Stimulated activated CD4-positive, alpha-beta T cell treated with anti-CD3 and anti-CD28 coated beads, Interleukin-12 subunit alpha, Interleukin-12 subunit beta, amount 100 ng/mL, for 48 hours (primary cell): ENCODE results near the gene PATL1.
"Not testable (repeated sequence)": the region's sequence is repeated elsewhere in the genome, so short reads cannot be mapped to it uniquely, and the experiment has no call there.

Source experiments
- DNase-seq, 3 donors: peaks; one replicate each; pipeline ENCODE4 v3.0.0-alpha.2; 2020; ENCODE audit warnings: low read depth in 2 of 3, low spot score in 1 of 3

Gene PATL1, protein sequence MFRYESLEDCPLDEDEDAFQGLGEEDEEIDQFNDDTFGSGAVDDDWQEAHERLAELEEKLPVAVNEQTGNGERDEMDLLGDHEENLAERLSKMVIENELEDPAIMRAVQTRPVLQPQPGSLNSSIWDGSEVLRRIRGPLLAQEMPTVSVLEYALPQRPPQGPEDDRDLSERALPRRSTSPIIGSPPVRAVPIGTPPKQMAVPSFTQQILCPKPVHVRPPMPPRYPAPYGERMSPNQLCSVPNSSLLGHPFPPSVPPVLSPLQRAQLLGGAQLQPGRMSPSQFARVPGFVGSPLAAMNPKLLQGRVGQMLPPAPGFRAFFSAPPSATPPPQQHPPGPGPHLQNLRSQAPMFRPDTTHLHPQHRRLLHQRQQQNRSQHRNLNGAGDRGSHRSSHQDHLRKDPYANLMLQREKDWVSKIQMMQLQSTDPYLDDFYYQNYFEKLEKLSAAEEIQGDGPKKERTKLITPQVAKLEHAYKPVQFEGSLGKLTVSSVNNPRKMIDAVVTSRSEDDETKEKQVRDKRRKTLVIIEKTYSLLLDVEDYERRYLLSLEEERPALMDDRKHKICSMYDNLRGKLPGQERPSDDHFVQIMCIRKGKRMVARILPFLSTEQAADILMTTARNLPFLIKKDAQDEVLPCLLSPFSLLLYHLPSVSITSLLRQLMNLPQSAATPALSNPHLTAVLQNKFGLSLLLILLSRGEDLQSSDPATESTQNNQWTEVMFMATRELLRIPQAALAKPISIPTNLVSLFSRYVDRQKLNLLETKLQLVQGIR

DNA sequence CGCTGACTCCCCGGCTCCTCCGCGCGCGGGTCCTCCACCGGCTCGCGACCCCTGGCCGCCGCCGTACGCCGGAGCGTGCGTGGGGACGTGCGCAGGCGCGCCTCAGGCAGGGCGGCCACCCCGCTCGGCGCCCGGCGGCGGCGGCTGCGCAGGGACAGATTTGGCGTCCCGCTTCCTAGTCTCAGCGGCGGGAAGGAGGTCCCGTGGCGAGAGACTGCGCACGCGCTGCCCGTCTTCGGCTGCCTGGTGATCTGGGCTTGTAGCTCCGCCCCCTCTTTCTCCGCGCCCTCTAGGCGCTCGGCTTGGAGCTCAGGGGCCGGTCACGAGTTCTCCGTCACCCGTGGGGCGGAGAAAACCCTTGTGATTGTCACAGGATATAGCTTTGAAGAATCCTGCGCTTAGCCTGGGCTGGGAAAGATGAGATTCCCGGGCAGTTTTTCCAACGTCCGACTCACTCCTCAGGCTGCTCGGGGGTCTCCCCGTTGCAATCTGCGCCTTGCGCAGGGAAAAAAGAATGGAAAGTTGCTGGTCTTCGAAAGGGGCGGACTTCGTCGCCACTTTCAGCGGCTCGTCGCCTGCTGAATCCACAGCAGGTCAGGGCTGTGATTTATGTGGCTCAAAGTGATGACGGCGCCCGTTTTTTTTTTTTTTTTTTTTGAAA, at the start of gene PATL1:
Gene PATL1 (minus strand): TSS at position 88 of the 661 bp plus-strand sequence. CDS start 142 bp downstream, outside the sequence.
- DNase-seq: peak; percentile 95 to 98 (median 97)

DNA sequence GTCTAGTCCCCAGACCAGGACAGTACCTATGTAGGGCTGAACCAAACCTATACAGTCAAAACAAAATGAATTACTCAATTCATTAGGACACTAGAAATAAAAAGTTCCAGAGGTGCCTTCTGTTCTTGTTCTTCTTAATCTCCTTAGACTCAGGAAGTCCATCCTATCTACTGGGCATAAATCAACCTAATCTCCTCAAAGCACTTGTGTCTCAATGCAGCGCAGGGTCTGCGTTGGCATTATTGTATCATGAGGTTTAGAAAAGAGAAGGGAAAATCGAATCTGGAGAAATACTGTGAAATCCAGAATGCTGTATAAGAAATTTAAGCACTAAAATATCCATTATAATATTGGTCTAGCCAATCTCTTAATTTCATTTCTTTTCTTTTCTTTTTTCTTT, 47.2 kb upstream of the PATL1 start:
- no peak for DNase-seq

DNA sequence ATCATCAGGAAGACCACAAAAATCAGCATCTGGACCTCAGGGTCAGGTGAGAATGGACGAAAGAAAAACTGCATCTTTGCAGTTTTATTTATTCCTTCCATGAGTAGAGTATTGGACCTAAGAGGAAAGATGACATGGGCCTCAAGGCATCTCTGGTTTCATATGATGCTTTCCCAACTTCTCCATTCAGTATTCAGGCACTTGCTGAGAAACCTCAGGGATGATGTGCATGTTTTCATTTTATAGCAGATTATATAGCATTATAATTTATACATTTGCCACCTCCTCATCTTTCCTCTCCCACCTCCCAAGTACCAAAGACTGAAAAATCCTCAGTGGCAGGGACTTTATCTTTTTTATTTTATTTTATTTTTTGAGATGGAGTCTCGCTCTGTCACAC, 44.9 kb upstream of the PATL1 start, which contains the start of gene OR10V1:
Gene OR10V1 (minus strand): TSS at position 101 of the 400 bp plus-strand sequence. CDS start 0 bp downstream, at position 101.
- DNase-seq: no peak

DNA sequence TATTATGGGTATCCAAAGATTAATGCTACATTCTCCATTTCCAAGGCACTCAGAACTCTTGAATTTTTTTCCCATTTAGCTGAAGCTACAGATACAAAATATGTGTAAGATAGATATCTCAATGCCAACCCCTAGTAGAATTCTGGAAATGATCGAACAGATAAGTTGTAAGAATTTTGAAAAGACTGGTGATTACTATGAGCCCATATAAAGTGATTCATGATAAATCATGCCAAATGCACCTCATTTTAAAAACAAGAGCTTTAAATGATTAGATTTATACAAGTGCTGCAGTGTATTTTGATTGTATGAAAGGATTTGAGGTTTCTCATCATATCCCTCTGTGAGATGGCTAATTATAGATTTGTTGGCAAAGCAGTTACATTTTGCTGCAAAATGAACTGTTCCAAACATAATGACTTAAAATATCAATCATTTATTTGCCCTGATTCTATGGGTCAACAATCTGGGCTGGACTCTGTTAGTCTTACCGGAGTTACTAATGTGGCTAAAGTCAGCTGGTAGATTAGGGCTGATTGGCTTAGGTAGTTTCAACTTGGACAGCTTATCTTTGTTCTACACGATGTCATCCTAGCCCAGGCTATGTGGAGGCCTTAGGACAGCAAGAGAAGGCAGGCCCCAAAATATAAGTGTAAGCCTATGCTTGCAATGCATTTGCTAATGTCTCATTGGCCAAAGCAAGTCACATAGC, 41.5 kb upstream of the PATL1 start:
- DNase-seq: no peak

DNA sequence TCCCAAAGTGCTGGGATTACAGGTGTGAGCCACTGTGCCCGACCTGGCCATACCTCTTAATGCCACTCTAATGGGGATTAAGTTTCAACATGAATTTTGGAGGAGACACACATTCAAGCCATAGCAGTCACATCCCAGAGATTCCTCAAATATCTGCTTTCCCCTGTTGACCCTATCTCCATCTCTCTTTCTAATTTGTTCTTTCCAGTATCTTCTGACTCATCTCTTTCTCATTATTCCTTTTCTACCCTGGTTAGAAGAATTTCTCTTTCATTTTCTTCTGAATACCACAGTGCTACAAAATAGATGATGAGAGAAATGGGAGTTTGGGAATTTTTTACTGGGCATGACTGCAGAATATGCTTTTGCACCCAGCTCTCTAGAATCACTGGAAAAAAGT, 39.7 kb upstream of the PATL1 start:
- DNase-seq: no peak

DNA sequence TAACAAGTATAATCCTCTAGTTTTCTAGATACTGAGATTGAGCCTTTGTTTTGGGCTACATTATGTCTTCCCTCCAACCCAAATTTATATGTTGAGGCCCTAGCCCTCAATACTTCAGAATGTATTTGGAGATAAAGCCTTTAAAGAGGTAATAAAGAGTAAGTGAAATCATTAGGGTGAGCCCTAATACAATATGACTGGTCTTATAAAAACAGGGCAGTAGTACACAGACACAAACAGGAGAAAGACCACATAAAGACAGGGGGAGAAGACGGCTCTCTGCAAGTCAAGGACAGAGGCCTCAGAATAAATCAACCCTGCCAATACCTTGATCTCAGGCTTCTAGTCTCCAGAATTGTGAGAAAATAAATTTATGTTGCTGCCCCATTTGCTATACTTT, 38.5 kb upstream of the PATL1 start:
- DNase-seq: no peak

DNA sequence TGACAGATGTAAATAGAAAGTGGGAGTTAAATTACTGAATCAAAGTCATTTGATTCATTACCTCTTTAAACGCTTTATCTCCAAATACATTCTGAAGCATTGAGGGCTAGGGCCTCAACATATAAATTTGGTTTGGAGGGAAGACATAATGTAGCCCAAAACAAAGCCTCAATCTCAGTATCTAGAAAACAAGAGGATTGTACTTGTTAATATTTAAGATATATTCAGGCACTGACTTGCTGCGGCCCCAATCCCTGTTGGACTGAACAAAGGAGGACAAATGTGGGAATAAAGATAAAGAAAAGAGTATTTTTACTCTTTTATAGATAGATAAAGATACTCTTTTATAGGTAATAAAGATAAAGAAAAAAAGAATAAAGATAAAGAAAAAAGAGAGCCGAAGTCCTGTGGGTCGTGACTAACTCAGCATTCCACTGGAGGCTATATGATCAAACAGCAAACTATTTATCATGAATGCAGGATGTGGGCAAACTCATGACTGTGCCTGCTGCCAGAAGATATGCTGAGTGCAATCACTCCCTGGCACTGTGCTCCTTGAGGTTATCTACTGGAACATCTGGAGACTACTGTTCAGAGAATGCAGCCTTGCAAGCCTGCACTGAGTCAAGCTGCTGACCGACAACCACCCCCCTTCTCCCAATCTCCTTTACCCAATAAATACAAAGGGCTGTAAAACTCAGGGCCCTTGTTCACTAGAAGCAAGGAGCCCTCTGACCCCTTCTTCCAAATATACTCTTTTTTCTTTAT, 37.9 kb upstream of the PATL1 start:
- DNase-seq: no peak

DNA sequence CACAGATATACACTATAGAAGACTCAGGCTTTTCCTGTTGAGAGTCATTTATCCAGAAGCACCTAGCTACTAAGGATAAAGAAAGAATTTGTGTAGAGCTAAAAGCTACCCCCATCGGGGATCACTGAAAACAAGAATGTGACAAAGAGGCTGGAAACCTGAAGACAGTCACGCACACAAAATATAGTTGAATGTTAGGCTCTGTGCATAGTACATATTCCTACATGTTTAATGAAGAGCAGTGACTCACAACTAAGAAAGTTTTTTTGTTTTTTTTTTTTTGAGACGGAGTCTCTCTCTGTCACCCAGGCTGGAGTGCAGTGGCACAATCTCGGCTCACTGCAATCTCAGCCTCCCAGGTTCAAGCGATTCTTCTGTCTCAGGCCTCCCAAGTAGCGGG, 36.5 kb upstream of the PATL1 start:
- DNase-seq: no peak

DNA sequence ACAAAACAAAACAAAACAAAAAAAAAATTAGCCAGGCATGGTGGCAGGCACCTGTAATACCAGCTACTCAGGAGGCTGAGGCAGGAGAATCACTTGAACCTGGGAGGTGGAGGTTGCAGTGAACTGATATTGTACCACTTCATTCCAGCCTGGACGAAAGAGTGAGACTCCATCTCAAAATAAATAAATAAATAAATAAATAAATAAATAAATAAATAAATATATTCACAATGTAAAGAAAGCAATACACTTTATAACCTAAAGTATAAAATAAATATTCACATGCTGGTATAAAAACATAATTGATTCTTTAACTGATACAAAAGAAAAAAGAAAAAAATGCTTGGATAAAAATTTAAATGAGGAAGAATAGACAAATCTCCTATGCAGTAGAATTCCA, 34.7 kb upstream of the PATL1 start:
- not testable (repeated sequence) for DNase-seq

DNA sequence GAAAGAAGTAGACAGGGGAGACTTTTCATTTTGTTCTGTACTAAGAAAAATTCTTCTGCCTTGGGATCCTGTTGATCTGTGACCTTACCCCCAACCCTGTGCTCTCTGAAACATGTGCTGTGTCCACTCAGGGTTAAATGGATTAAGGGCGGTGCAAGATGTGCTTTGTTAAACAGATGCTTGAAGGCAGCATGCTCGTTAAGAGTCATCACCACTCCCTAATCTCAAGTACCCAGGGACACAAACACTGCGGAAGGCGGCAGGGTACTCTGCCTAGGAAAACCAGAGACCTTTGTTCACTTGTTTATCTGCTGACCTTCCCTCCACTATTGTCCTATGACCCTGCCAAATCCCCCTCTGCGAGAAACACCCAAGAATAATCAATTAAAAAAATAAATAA, 31.3 kb upstream of the PATL1 start:
- DNase-seq: not testable (repeated sequence)

DNA sequence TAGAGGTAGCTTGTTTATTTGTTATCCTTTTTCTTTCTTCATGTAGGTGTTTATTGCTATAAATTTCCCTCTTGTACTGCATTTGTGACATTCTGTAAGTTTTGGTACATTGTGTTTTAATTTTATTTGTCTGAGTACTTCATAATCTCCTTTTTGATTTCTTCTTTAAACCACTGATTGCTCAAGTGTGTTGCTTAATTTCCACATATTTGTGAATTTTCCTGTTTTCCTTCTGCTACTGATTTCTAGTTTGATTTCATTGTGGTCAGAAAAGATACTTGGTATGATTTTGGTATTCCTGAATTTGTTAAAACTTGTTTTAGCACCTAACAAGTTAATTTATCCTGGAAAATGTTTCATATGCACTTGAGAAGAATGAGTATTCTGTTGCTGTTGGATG, 29.7 kb upstream of the PATL1 start:
- no peak for DNase-seq

DNA sequence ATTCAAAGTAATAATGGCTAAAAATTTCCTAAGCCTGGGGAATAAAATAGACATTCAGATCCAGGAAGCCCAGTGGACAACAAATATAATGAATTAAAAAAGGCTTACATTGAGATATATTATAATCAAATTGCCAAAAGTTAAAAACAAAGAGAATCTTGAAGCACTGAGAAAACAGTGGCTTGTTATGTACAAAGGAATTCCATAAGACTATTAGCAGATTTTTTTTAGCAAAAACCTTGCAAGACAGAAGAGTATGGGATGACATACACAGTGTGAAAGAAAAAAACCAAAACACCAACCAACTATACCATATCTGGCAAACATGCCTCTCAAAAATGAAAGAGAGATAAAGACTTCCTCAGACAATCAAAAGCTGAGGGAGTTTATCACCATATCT, 24.1 kb upstream of the PATL1 start:
- DNase-seq: no peak

DNA sequence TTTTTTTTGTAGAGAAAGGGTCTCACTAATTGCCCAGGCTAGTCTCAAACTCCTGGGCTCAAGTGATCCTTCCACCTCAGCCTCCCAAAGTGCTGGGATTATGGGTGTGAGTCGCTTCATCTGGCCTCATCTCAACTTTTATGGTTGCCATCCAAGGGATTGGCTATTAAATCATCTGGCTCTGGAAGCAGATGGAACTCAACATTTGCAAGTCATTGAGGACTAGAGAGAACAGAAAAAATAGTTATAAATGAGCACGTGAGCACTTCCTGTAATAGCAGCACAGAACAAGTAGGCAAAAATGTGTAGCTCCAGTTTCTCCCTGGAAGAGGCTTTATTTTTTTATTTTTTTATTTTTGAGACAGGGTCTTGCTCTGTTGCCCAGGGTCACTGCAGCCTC, 22.3 kb upstream of the PATL1 start:
- DNase-seq: no peak

DNA sequence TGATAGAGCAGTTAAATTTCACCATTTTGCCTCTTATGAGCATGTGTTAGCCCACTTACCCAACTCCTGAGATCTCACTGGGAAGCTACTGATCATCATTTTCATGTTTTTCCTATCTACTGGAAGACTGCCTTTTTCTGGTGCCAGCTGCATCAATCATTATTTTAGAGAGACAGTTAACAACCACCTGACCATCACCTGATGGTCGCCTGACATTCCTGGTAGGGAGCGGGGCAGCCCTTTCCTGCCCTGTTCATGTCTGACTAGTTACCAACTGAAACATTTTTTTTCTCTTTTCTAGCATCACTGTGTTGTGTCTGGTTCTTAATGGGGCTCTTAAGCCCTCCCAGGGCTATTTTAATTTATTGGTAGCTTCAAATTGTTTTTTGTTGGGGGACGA, 20.2 kb upstream of the PATL1 start:
- DNase-seq: no peak

DNA sequence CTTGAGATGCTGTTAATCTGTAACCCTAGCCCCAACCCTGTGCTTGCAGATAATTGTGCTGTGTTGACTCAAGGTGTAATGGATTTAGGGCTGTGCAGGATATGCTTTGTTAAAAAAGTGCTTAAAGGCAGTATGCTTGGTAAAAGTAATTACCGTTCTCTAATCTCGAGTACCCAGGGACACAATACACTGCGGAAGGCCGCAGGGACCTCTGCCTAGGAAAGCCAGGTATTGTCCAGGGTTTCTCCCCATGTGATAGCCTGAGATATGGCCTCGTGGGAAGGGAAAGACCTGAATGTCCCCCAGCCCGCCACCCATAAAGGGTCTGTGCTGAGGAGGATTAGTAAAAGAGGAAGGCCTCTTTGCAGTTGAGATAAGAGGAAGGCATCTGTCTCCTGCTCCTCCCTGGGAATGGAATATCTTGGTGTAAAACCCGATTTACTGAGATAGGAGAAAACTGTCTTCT, 12.5 kb upstream of the PATL1 start:
- not testable (repeated sequence) for DNase-seq

DNA sequence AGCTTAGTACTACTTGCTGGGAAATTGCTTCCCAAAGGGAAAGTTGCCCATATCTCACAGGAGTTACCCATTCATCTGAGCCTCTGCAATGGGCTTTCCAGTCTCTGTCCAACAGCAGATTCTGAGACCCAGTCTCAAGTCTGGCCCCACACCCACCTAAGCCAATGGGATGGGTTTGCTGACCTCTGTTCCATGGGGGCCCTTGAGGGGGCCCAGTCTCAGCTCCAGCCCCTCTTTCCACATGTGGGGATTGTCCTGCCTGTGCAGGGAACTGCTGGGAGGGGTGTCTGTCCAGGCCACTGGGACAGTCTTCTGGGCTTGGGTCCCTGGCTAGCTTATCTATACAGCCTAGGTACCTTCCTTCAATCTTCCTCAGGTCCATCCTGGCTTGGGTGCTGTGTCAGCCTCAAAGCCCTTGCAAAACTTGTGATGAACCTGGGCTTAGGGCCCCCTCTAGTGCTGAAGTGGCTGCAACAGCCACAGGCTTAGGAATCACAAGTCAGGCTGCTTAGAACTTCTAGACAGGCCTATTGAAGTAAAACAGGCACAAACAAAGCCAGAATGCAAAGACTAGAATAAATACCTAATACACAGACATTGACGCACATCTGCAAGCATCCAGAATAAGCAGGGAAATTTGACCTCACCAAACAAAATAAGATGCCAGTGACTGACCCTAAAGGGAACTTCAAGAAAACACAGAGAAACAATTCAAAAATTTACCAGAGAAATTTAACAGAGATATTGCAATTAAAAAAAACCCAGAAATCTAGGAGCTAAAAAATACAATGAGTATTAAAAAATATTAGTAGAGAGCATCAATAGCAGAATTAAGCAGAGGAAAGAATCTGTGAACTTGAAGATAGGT, 11.7 kb upstream of the PATL1 start:
- peak in 2 of 3 donors; percentile 15 to 38 for DNase-seq

DNA sequence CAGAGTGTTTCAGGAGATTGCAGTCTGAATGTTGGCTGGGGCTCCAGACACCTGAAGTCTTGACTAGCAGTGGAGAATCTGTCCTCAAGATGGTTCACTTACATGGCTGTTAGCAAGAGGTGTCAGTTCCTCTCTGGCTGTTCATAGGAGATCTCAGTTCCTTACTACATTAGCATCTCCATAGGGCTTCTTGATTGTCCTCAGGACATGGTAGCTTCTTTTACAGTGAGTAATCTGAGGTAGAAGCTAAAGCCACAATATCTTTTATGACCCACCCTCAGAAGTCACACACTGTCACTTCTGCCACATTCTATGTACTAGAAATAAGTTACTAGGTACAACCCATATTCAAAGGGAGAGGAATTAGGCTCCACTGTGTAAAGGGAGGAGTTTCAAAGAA, 10.5 kb upstream of the PATL1 start:
- no peak for DNase-seq

DNA sequence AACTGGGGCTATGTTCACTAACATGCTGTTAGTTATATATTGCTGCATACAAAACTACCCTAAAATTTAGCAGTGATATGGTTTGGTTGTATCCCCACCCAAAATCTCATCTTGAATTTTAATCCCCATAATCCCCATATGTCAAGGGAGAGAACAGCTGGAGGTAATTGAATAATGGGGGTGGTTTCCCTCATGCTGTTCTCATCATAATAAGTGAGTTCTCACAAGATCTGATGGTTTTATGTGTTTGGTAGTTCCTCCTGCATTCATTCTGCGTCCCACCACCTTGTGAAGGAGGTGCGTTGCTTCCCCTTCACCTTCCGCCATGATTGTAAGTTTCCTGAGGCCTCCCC, 10.0 kb upstream of the PATL1 start:
- DNase-seq: no peak

DNA sequence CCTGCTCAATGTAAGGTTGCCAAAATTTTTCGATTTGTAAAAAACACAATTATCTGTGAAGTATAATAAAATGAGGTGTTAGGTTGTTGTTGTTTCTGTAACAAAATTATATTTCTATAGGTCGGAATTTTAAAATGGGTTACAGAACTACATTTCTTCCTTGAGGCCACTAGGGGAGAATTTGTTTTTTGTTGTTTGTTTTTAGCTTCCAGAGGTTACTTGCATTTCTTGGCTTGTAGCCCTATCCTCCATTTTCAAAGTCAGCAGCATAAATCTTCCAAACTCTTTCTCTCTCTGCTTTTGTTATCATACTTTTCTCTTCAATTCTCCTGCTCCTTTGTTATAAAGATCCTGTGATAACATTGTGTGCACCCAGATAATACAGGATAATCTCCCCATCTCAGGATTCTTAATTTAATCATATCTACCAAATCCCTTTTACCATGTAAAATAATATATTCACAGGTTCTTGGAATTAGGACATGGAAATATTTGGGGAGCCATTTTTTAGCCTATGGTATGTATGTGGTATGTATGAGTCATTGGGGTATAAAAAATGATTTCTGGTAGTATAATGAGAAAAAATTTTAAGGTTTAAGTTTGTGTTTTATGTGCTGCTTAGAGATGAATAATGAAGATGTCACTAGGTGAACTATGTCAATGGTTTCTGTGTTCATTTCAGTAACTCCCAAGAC, 9.4 kb upstream of the PATL1 start:
- no peak for DNase-seq
